22Rv1 (cell line): ENCODE results near the gene SMCO3.

Source experiments
- ZFX ChIP-seq: fragments of 450-650 bp; IDR thresholded peaks from 2 replicates; pipeline ENCODE4 v1.6.1; 2017; ENCODE audit warnings: antibody characterized with exemption, borderline replicate concordance
- TF ChIP-seq, protein P1 (sequence below): fragments of 450-650 bp; IDR thresholded peaks from 2 replicates; pipeline ENCODE4 v1.5.1; 2017; ENCODE audit warnings: mild to moderate bottlenecking

DNA sequence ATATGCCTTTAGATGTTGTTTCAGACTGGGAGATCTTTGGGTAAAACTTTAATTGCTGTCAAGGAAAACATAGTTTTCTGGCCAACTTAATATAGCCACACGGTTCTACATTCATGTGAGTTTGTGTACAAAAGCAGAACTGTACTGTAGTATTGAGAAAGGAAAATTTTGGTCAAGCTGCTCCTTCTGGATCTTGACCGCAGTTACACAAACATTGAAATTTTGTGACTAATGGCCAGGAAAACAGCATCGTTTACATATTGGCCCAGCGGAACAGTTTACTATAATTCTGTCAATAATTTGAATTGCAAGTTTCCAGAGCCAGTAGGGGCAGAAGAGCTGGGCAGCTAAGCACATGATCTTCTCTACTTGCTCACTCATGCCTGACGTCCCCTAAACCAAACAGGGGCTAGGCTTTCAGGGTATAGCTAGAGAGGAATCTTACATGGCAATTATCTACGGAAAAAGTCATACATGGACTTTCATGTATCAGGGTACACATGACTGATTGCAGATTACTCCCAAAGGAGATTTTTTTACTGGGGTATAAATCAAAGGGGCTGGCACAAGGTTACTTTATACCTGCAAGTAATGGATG lies 40.7 kb upstream of the SMCO3 start:
- TF ChIP-seq, protein P1, sequence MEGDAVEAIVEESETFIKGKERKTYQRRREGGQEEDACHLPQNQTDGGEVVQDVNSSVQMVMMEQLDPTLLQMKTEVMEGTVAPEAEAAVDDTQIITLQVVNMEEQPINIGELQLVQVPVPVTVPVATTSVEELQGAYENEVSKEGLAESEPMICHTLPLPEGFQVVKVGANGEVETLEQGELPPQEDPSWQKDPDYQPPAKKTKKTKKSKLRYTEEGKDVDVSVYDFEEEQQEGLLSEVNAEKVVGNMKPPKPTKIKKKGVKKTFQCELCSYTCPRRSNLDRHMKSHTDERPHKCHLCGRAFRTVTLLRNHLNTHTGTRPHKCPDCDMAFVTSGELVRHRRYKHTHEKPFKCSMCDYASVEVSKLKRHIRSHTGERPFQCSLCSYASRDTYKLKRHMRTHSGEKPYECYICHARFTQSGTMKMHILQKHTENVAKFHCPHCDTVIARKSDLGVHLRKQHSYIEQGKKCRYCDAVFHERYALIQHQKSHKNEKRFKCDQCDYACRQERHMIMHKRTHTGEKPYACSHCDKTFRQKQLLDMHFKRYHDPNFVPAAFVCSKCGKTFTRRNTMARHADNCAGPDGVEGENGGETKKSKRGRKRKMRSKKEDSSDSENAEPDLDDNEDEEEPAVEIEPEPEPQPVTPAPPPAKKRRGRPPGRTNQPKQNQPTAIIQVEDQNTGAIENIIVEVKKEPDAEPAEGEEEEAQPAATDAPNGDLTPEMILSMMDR = no peak
- TF ChIP-seq ZFX = no peak
